Measurements from ENCODE around the gene GDF11.

The GDF11 gene

DNA sequence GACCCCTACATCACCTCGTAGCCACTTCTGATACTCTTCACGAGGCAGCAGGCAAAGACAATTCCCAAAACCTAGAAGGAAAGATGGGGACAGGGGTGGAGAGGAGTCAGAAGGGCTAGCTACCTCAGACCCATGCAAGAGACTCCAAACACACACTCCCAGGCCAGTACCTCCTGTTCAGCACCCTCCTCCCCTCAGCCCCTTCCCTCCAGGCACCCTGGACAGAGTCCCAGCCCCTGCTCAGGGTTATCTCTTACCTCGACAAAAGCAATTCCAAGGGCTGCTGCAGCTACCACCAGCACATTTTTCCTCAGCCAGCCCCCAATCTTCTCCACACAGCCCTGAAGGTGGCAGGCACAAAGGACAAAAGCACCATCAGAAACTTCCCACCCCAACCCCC is 17.4 kb upstream of the GDF11 start:
- Histone ChIP-seq H3K27ac (ENCODE audit: low read depth, low read length) (no peak overlapping the region), H3K9ac (ENCODE audit: low read depth, low read length) (no peak overlapping the region), H3K4me1 (ENCODE audit: control insufficient read depth, insufficient read depth, low read length) (peaks cover 16% of the 10 kb centered on the region), H3K4me3 (ENCODE audit: low read depth, low read length) (no peak overlapping the region), H3K9me3 (ENCODE audit: control insufficient read depth, insufficient read depth, low read length) (no peaks in the 10 kb centered on the region), H3K36me3 (ENCODE audit: control insufficient read depth, insufficient read depth, low read length) (peaks cover 42% of the 10 kb centered on the region), H3K27me3 (ENCODE audit: control insufficient read depth, insufficient read depth, low read length) (no peaks in the 10 kb centered on the region)

DNA sequence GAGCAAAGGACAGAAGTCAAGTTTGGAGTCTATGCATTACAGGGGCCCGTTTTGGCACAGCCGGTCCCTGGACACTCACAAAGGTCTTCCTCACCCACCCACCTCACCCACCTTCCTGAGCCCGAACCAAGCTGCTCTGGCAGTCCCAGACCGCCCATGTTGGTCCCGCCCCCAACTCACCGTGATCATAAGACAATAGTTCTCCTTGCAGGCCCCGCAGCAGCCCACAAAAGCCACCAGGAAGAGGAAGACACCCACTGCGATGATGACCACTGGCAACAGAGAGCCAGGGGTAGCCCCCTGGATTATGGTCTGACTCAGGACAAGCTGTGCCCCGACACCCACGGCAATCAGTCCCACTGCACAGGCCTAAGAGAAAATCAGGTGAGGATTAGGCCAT is 16.0 kb upstream of the GDF11 start:
- H3K27ac ChIP-seq (ENCODE audit: low read depth, low read length): peak overlapping the region; percentile 97
- H3K27me3 ChIP-seq (ENCODE audit: control insufficient read depth, insufficient read depth, low read length): no peaks in the 10 kb centered on the region
- peak overlapping the region; percentile 94 for H3K4me3 ChIP-seq (ENCODE audit: low read depth, low read length)
- no peaks in the 10 kb centered on the region for H3K9me3 ChIP-seq (ENCODE audit: control insufficient read depth, insufficient read depth, low read length)
- peaks cover 19% of the 10 kb centered on the region for H3K4me1 ChIP-seq (ENCODE audit: control insufficient read depth, insufficient read depth, low read length)
- H3K36me3 ChIP-seq (ENCODE audit: control insufficient read depth, insufficient read depth, low read length): peaks cover 42% of the 10 kb centered on the region
- H3K9ac ChIP-seq (ENCODE audit: low read depth, low read length): no peak overlapping the region

DNA sequence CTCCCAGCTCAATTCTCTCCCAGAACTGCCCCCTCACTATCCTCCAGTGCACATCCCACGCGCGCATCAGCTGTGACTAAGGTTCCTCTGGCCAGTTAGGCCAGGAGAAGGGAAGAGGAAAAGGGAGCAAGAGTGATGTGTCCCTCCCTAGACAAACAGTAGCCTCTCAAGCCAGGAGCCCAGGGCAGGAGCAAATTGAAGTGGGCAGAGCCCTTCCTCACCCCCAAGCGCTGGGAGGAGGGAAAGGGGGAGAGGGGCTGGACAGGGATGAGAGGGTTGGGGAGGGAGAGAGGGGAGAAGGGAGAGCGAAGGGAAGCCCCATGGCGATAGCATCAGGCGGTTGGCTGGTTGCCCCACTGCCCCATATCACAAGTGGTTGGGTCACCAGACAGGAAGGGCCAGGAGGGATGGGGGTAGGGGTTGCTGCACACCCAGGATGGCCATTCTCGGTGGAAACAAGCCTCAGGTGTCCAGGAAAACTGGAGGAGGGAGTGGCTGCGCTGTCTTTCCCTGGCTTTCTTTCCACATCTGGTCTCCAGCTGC is 15.2 kb upstream of the GDF11 start:
- peak overlapping the region; percentile 81 for H3K9ac ChIP-seq (ENCODE audit: low read depth, low read length)
- peak overlapping the region; percentile 97 for H3K27ac ChIP-seq (ENCODE audit: low read depth, low read length)
- peak overlapping the region; percentile 94 for H3K4me3 ChIP-seq (ENCODE audit: low read depth, low read length)
- H3K9me3 ChIP-seq (ENCODE audit: control insufficient read depth, insufficient read depth, low read length): no peaks in the 10 kb centered on the region
- H3K36me3 ChIP-seq (ENCODE audit: control insufficient read depth, insufficient read depth, low read length): peaks cover 42% of the 10 kb centered on the region
- H3K27me3 ChIP-seq (ENCODE audit: control insufficient read depth, insufficient read depth, low read length): no peaks in the 10 kb centered on the region
- peaks cover 19% of the 10 kb centered on the region for H3K4me1 ChIP-seq (ENCODE audit: control insufficient read depth, insufficient read depth, low read length)

DNA sequence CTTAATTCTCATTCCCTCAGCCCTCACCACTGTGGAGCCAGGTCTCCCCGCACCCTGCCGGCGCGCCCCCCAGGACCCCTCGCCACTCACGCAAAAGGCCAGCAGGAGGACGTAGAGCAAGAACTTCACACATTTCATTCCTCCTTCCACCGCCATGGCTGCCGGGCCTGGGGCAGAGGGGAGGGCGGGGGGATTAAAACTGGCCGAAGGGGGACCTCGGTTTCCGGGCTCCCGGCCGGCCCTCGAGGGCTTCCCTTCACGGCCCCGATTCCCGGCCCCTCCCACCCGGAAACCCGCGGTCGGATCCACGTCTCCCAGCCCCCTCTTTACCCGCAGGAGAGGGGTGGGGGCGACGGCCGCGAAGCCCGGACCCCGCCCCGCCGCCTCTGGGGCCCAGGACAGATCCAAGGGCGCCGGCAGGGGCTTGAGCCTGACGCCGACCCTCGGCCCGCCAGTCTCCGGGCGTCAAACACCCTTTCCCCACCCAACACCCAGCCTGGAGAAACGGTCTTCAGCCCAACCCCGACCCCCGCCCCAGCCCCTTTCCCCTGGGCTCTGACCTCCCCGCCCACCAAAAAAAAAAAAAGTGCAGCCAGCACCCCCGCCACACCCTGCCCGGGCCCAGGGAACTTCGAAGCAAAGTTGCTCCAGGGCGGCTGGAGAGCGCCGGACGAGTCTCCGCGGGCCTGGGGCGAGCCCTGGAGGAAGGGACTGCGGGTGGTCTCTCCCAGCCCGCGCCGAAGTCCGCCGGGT is 14.6 kb upstream of the GDF11 start:
- Histone ChIP-seq H3K4me1 (ENCODE audit: control insufficient read depth, insufficient read depth, low read length) (peaks cover 19% of the 10 kb centered on the region), H3K27ac (ENCODE audit: low read depth, low read length) (peak overlapping the region; percentile 97), H3K4me3 (ENCODE audit: low read depth, low read length) (peak overlapping the region; percentile 94), H3K27me3 (ENCODE audit: control insufficient read depth, insufficient read depth, low read length) (no peaks in the 10 kb centered on the region), H3K9me3 (ENCODE audit: control insufficient read depth, insufficient read depth, low read length) (no peaks in the 10 kb centered on the region), H3K9ac (ENCODE audit: low read depth, low read length) (peak overlapping the region; percentile 81), H3K36me3 (ENCODE audit: control insufficient read depth, insufficient read depth, low read length) (peaks cover 35% of the 10 kb centered on the region)

DNA sequence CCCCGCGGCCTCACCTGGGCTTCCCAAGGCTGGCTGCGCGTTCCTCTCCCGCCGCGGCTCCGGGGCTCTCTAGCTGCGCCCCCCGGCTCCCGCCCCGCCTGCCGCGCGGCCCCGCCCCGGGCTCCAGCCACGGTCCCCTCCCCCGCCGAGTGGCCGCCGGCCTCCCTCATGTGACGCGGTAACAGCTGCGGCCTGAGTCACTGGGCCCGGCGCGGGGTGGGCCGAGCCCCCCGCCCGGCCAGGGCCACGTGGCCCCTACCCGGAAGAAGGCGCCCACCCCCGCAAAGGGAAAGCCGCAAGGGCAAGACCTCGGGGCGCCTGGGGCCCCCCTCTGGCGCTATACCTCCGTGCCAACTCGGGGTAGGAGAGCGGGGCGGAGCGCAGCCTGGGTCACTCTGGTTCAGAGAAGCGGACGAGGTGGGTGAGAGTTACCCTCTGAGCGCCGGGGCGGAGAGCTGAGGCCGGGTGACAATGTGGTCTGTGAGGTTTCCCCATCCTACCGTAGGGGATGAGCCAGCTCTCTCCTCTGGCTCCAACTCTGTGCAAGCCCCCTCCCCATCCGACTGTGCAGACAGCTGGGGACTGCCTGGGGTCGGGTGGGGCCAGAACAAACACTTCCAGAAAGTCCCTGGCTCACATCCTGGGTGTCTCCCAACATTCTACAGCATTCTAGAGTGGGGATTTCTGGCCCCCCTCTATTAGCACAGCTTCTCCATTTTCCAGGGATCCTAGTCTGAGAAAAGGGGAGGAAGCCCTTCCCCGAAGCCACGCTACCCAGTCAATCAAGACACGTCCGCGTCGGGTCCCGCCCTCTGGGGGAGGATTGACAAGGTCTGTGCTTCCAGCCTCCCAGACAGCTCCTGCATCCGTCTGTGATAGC is 13.7 kb upstream of the GDF11 start, which contains the start of gene CD63:
CD63 (minus strand) TSS at position 71 of the 880 bp plus-strand sequence. CDS start 668 bp downstream, outside the sequence.
- Histone ChIP-seq H3K36me3 (ENCODE audit: control insufficient read depth, insufficient read depth, low read length) (peaks cover 29% of the 10 kb centered on the region), H3K9ac (ENCODE audit: low read depth, low read length) (peak within 1 kb of the TSS; percentile 81), H3K27ac (ENCODE audit: low read depth, low read length) (peak within 1 kb of the TSS; percentile 97), H3K27me3 (ENCODE audit: control insufficient read depth, insufficient read depth, low read length) (no peaks in the 10 kb centered on the region), H3K4me1 (ENCODE audit: control insufficient read depth, insufficient read depth, low read length) (peaks cover 19% of the 10 kb centered on the region), H3K9me3 (ENCODE audit: control insufficient read depth, insufficient read depth, low read length) (no peaks in the 10 kb centered on the region), H3K4me3 (ENCODE audit: low read depth, low read length) (peak within 1 kb of the TSS; percentile 94)

DNA sequence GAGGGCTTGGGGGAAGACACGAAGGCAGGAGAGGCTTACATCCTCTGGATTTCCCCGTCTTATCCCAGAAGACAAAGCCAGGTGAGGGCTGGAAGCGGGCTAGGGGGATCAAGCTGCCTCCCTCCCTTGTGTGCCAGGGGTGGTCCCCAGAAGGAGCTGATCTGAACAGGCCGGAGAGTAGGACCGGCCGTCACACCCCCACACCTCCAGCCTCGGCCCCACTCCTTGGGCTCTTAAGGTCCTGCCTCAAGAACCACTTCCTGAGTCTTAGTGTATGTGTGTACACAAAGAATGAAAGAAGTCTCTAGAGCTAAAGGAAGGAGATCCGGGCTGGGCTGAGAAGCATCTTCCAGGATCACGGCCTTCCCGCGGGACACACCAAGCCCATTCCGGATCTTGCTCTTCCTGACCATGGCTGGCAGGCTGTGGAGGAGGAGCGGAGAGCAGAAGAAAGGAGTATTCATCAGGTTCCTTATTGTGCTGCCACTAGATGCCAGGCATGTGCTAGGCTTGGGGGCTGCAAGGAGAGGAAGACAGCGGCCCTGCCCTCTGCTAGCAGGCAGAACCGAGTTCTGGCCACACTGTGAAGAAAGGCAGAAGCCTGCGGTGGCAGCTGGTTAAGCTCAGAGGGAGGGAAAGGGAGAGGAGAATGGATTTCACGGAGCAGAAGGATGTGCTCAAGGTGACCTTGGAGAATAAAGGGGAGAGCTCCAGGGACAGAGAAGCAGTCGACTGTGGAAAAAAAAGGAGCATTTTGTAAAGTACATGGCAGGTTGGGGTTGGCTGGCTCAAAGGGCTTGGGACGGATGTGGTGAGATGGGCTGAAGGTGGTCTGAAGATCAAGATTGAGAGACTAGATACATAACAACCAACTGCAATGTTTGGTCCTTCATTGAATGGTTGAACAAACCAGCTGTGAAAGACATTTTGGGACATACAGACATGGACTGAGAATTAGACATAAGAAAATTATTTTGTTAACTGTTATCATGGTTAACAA is 12.8 kb upstream of the GDF11 start:
- H3K9ac ChIP-seq (ENCODE audit: low read depth, low read length): peak overlapping the region; percentile 17
- H3K4me1 ChIP-seq (ENCODE audit: control insufficient read depth, insufficient read depth, low read length): peaks cover 19% of the 10 kb centered on the region
- H3K9me3 ChIP-seq (ENCODE audit: control insufficient read depth, insufficient read depth, low read length): no peaks in the 10 kb centered on the region
- peaks cover 20% of the 10 kb centered on the region for H3K36me3 ChIP-seq (ENCODE audit: control insufficient read depth, insufficient read depth, low read length)
- H3K27ac ChIP-seq (ENCODE audit: low read depth, low read length): peak overlapping the region; percentile 97
- H3K27me3 ChIP-seq (ENCODE audit: control insufficient read depth, insufficient read depth, low read length): no peaks in the 10 kb centered on the region
- peak overlapping the region; percentile 94 for H3K4me3 ChIP-seq (ENCODE audit: low read depth, low read length)

DNA sequence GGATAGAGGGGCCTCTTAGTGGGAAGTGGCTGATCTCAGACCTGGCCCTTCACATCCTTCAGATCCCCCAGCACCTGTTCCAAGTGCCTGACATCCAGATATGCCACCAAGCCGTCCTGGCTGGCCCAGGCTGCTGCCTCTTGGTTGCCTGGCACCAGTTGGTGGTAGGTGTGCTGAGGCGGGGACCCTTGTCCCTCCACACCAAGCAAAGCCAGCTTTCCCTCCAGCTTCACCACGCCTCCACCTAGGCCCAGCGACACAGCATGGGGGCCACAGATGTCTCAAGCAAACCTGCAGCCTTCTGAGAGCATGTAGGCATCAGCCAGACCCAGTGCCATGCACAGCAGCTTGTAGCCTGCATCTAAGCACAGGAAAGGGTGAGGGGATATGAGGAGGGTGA is 10.6 kb upstream of the GDF11 start:
- no peak overlapping the region for H3K9ac ChIP-seq (ENCODE audit: low read depth, low read length)
- H3K4me3 ChIP-seq (ENCODE audit: low read depth, low read length): no peak overlapping the region
- H3K9me3 ChIP-seq (ENCODE audit: control insufficient read depth, insufficient read depth, low read length): no peaks in the 10 kb centered on the region
- H3K27ac ChIP-seq (ENCODE audit: low read depth, low read length): no peak overlapping the region
- H3K4me1 ChIP-seq (ENCODE audit: control insufficient read depth, insufficient read depth, low read length): peaks cover 21% of the 10 kb centered on the region
- no peaks in the 10 kb centered on the region for H3K27me3 ChIP-seq (ENCODE audit: control insufficient read depth, insufficient read depth, low read length)
- 0 out of 2 replicates have a peak, but pooled peaks cover under 1% of the 10 kb centered on the region for H3K36me3 ChIP-seq (ENCODE audit: control insufficient read depth, insufficient read depth, low read length)

DNA sequence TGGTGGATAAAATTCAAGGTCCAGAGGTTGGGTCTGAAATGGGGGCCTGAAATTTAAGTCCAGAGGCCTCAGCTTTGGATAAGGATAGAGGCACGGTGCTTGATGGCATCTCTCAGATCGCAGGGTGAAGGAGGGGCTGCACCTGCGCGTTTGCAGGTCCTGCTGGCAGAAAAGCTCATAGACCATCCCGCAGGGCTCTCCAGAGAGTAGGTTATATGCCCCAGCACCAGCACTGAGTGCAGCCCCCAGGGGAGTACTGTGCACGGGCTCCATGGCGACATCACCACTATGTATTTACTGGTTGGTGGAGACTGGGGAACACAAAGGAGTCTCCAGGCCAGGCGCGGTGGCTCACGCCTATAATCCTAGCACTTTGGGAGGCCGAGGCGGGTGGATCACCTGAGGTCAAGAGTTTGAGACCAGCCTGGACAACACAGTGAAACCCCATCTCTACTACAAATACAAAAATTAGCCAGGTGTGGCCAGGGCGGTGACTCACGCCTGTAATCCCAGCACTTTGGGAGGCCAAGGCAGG is 9.8 kb upstream of the GDF11 start:
- no peak overlapping the region for H3K27ac ChIP-seq (ENCODE audit: low read depth, low read length)
- H3K4me3 ChIP-seq (ENCODE audit: low read depth, low read length): no peak overlapping the region
- peaks cover 25% of the 10 kb centered on the region for H3K4me1 ChIP-seq (ENCODE audit: control insufficient read depth, insufficient read depth, low read length)
- H3K27me3 ChIP-seq (ENCODE audit: control insufficient read depth, insufficient read depth, low read length): no peaks in the 10 kb centered on the region
- H3K9me3 ChIP-seq (ENCODE audit: control insufficient read depth, insufficient read depth, low read length): no peaks in the 10 kb centered on the region
- no peaks in the 10 kb centered on the region for H3K36me3 ChIP-seq (ENCODE audit: control insufficient read depth, insufficient read depth, low read length)
- no peak overlapping the region for H3K9ac ChIP-seq (ENCODE audit: low read depth, low read length)

DNA sequence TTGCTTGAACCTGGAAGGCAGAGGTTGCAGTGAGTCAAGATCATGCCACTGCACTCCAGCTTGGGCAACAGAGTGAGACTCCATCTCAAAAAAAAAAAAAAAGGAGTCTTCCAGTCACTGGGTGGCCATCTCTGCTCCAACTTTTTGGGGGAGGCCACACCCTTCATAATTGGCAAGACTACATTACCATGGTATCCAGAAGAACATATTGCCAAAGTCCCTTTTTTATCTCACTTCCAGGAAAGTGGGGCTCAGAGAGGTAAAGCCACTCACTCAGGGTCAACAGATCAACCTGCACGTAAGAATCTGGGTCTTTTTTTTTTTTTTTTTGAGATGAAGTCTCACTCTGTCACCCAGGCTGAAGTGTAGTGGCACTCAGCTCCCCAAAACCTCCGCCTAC is 9.1 kb upstream of the GDF11 start:
- Histone ChIP-seq H3K9ac (ENCODE audit: low read depth, low read length) (no peak overlapping the region), H3K4me1 (ENCODE audit: control insufficient read depth, insufficient read depth, low read length) (peaks cover 25% of the 10 kb centered on the region), H3K27ac (ENCODE audit: low read depth, low read length) (no peak overlapping the region), H3K27me3 (ENCODE audit: control insufficient read depth, insufficient read depth, low read length) (no peaks in the 10 kb centered on the region), H3K36me3 (ENCODE audit: control insufficient read depth, insufficient read depth, low read length) (no peaks in the 10 kb centered on the region), H3K9me3 (ENCODE audit: control insufficient read depth, insufficient read depth, low read length) (no peaks in the 10 kb centered on the region), H3K4me3 (ENCODE audit: low read depth, low read length) (no peak overlapping the region)

DNA sequence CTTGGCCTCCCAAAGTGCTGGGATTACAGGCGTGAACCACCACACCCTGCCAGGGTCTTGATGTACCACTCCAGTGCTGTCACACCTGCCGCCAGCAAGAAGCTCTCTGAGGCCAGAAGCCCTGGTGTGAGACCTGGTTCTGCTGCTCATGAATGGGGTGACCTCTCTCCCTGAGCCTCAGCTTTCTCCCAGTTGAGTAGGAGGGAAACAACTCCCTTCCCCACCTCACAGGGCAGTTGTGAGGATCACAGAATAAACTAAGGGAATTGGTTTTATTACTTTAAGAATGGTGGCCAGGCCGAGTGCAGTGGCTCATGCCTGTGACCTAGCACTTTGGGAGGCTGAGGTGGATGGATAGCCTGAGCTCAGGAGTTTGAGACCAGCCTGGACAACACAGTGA is 8.3 kb upstream of the GDF11 start:
- Histone ChIP-seq H3K9ac (ENCODE audit: low read depth, low read length) (no peak overlapping the region), H3K27ac (ENCODE audit: low read depth, low read length) (no peak overlapping the region)

More for the DNA sequence above, 8.3 kb upstream of the GDF11 start:
- H3K27me3 ChIP-seq (ENCODE audit: control insufficient read depth, insufficient read depth, low read length): no peaks in the 10 kb centered on the region
- no peaks in the 10 kb centered on the region for H3K36me3 ChIP-seq (ENCODE audit: control insufficient read depth, insufficient read depth, low read length)
- H3K4me3 ChIP-seq (ENCODE audit: low read depth, low read length): no peak overlapping the region
- no peaks in the 10 kb centered on the region for H3K9me3 ChIP-seq (ENCODE audit: control insufficient read depth, insufficient read depth, low read length)
- peaks cover 25% of the 10 kb centered on the region for H3K4me1 ChIP-seq (ENCODE audit: control insufficient read depth, insufficient read depth, low read length)

Measured in HUES48 (cell line).